NCI-H748 treated with DMSO at 0.1 percent for 48 hours (cell line): ENCODE results near the gene LRBA.
"Not testable (repeated sequence)": the region's sequence is repeated elsewhere in the genome, so short reads cannot be mapped to it uniquely, and the experiment has no call there.

Source experiments
- DNase-seq: peaks from one replicate; lab custom pipeline; 2025; lab: John Stamatoyannopoulos, UW

Gene LRBA

GRCh38 chr4:151014521-151015458 is at the start of gene LRBA:
Gene LRBA (minus strand): TSS chr4:151015284. CDS start chr4:151014642, 642 bp downstream.
- peak; percentile 81 for DNase-seq

- DNase-seq, result not testable (repeated sequence)
Observed at GRCh38 chr4:151063143-151063542, 48.1 kb upstream of the LRBA start.

GRCh38 chr4:151055539-151055938 is 40.5 kb upstream of the LRBA start:
- DNase-seq, result no peak

GRCh38 chr4:151052785-151053184 is 37.7 kb upstream of the LRBA start:
- DNase-seq, result no peak

GRCh38 chr4:151049430-151049884 is 34.4 kb upstream of the LRBA start:
- no peak for DNase-seq

- DNase-seq, result no peak
Observed at GRCh38 chr4:151048913-151049312, 33.8 kb upstream of the LRBA start.

GRCh38 chr4:151046609-151047008 is 31.5 kb upstream of the LRBA start:
- no peak for DNase-seq

GRCh38 chr4:151045907-151046306 is 30.8 kb upstream of the LRBA start:
- peak; percentile 53 for DNase-seq

- no peak for DNase-seq
Observed at GRCh38 chr4:151043803-151044515, 28.9 kb upstream of the LRBA start.

- no peak for DNase-seq
Observed at GRCh38 chr4:151039733-151040132, 24.6 kb upstream of the LRBA start.

GRCh38 chr4:151038452-151039157 is 23.5 kb upstream of the LRBA start:
- DNase-seq, result no peak

GRCh38 chr4:151035911-151036310 is 20.8 kb upstream of the LRBA start:
- DNase-seq, result no peak

GRCh38 chr4:151035328-151035727 is 20.2 kb upstream of the LRBA start:
- DNase-seq, result peak; percentile 95

- DNase-seq, result peak; percentile 62
Observed at GRCh38 chr4:151034829-151035228, 19.7 kb upstream of the LRBA start.

GRCh38 chr4:151031831-151032605 is 16.9 kb upstream of the LRBA start:
- DNase-seq, result no peak

- DNase-seq, result no peak
Observed at GRCh38 chr4:151029537-151029936, 14.5 kb upstream of the LRBA start.

GRCh38 chr4:151029006-151029405 is 13.9 kb upstream of the LRBA start:
- DNase-seq, result not testable (repeated sequence)

GRCh38 chr4:151025759-151026158 is 10.7 kb upstream of the LRBA start:
- DNase-seq, result no peak

- DNase-seq, result no peak
Observed at GRCh38 chr4:151022586-151022985, 7.5 kb upstream of the LRBA start.

GRCh38 chr4:151021637-151022334 is 6.7 kb upstream of the LRBA start:
- DNase-seq, result no peak
